ACHN (cell line): ENCODE measurements around the gene ATP5PD.
"Not testable (repeated sequence)": the region's sequence is repeated elsewhere in the genome, so short reads cannot be mapped to it uniquely, and the experiment has no call there.

ENCODE experiments used
- DNase-seq: peaks from one replicate; pipeline ENCODE4 v3.0.0-alpha.2; 2015
- in situ Hi-C: cut with HindIII; loops from 2 replicates; pipeline ENCODE4 v1.10.0; 2017; ENCODE audit warnings: low sequenced_read_pairs, low pct_ligation_motif_present, low pct_unique_long_range_greater_than_20kb

The ATP5PD gene

DNA sequence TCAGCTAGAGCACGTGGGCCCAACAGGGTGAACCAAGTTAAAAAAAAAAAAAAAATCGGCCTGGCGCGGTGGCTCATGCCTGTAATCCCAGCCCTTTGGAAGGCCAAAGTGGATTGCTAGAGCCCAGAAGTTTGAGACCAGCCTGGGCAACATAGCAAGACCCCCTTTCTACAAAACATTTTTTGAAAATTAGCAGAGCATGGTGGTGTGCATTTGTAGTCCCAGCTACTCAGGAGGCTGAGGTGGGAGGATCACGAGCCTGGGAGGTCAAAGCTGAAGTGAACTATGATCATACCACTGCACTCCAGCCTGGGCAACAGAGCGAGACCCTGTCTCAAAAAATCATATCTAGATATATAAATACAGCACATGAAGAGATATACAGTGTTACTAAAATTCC, 40.7 kb downstream of the ATP5PD start:
- in situ Hi-C loops, DNase-seq: not testable (repeated sequence)

DNA sequence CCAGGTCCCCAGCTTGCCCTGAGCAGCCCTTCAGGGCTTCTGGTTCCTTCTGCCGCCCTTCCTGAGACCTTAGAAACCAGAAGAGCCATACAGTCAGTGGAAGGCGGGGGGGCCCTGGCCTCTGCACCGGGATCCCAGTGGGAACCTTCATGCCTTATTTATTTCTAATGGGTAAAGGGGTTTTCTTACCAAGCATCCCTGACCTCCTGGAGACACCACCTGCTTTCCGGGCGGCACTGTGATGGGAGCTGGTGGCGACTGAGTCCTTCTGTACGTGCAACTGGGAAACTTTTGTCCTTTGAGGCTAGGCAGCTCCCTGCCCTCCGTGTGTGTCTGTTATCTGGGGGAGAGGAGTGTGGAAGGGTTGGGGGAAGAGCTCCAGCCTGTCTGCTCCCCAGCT, 41.5 kb downstream of the ATP5PD start:
- in situ Hi-C loops: no loop called here
- no peak for DNase-seq

- in situ Hi-C loops: no loop called here
- no peak for DNase-seq
Observed at GRCh38 chr17:75004371-75004770, 42.4 kb downstream of the ATP5PD start.

DNA sequence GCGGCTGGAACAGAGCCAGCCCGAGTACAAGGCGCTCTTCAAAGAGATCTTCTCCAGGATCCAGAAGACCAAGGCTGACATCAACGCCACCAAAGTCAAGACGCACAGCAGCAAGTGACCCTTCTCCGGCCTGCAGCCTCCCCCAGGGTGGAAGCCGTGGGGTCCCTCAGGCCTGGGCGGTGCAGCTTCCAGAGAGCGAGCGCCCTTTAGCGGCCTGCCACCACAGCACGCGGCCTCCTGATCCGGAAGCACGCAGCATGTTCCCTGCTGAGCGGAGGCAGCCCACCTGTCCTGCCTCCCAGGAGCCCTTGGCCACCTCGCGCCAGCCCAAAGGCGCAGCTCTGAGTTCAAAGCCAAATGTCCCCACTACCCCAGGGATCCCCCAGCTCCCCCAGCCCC, 42.8 kb downstream of the ATP5PD start:
- in situ Hi-C loops: no loop called here
- no peak for DNase-seq

- DNase-seq: no peak
- in situ Hi-C loops: no loop called here
Observed at GRCh38 chr17:75003070-75003956, 43.5 kb downstream of the ATP5PD start.

- no peak for DNase-seq
- in situ Hi-C loops: no loop called here
Observed at GRCh38 chr17:75001915-75002843, 44.6 kb downstream of the ATP5PD start.

GRCh38 chr17:74999523-74999922, 47.2 kb downstream of the ATP5PD start:
- in situ Hi-C loops: no loop called here
- no peak for DNase-seq

DNA sequence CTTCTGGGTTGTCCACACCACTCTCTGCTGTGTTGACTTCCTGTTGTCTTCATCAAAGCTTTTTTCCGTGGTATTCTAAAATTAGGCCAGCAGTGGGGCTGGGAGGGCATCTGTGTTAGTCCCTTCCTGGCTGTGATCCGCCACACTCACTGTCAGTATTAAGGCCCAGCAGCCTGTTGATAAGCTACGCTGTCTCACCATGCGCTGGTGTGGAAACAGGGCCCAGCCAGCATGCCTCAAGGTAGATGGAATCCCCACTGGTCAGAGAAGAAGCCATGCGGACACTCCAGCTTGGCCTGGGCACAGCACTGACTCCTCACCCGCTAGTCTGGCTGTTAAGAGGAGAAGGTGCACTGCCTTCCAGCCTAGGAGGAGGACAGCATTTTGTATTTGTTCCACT, 48.0 kb downstream of the ATP5PD start:
- no peak for DNase-seq
- in situ Hi-C loops: no loop called here

DNA sequence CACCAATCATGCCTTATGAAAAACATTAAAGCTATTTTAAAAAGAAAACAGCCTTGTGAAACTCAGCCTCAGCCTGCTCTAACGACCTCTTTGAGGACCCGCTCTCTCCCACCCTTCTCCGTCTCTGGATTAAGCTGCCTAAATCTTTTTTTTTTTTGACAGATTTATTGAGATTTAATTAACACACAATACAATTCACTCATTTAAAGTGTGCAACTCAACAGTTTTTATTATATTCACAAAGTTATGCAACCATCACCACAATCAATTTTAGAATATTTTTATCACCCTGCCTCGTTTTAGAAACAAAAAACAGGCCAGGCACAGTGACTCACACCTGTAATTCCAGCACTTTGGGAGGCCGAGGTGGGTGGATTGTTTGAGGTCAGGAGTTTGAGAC, 50.9 kb downstream of the ATP5PD start:
- in situ Hi-C loops: no loop called here
- DNase-seq: no peak

DNA sequence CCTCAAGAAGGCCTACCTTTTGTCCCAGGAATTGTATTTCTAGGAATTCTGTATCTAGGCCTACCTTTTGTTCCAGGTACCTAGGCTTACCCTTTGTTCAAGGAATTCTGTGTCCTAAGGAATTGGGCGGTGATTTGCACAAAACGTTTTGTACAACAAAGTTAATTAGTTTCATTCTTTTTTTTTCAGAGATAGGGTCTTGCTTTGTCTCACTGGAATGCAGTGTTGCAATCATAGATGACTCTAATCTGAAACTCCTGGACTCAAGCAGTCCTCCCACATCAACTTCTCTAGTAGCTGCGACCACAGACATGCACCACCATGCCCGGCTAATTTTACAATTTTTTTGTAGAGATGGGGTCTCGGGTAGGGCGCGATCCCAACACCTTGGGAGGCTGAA, 52.3 kb downstream of the ATP5PD start:
- in situ Hi-C loops: no loop called here
- DNase-seq: no peak

DNA sequence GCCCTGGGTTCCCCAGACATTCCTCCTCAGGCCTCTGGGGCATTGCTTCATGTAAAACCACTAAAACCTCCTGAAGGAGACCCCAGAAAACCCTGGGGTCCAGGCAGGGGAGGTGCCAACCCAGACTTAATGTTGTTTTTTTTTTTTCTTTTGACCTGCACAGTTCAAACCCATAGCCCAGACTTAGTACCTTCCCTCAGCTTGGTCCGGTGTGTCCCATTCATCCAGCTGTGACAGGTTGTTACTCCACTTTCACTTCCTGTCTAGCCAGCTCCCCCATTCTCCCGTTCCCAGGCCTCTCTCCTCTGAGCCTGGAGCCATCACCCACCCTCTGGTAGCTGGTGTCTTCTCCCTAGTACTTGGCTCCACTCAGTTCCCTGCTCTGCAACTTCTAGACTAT, 54.5 kb downstream of the ATP5PD start:
- DNase-seq: no peak
- in situ Hi-C loops: no loop called here

GRCh38 chr17:74990581-74991105, 56.1 kb downstream of the ATP5PD start:
- in situ Hi-C loops: no loop called here
- DNase-seq: no peak
